Panc1 (cell line): ENCODE results near the gene LIPE. TPM values are rescaled to one million over a fixed set of nuclear protein-coding genes. Genes with fewer than 3 reads are reported as not detected.

ENCODE experiments used
- ATAC-seq: fragments of 200-7000 bp; cut with Tn5 transposase; 2 replicates; pipeline ENCODE4 v1.9.1; 2020; ENCODE audit warnings: mild to moderate bottlenecking, moderate library complexity
- BruUV-seq: library from RNA; stranded (reverse); fragments of 400-500 nt; replicated peaks from 2 replicates; lab custom pipeline; 2021; lab: Mats Ljungman, UMichigan
- CTCF ChIA-PET: fragments of 300-600 bp; sonication (Branson Sonifier 250); formaldehyde crosslinking; loops from one replicate; lab custom pipeline; 2022; ENCODE audit warnings: antibody characterized with exemption; lab: Charles Lee
- POLR2A ChIA-PET: fragments of 300-600 bp; sonication (Branson Sonifier 250); formaldehyde crosslinking; loops from one replicate; lab custom pipeline; 2022; ENCODE audit warnings: antibody characterized with exemption; lab: Charles Lee
- DNase-seq: peaks from one replicate; pipeline ENCODE4 v3.0.0-alpha.2; 2010; ENCODE audit warnings: low read depth, low spot score
- H3K27ac ChIP-seq: 2 replicates; pipeline ENCODE4 v1.5.1; 2011; ENCODE audit warnings: mild to moderate bottlenecking, low read length, inconsistent platforms
- H3K27me3 ChIP-seq: fragments of 200-500 bp; sonication (Bioruptor generic); 2 replicates; pipeline ENCODE4 v1.6.0; 2014; ENCODE audit warnings: low read length, inconsistent platforms; ENCODE audit not compliant: control insufficient read depth, insufficient read depth
- H3K36me3 ChIP-seq: fragments of 200-500 bp; sonication (Bioruptor generic); 2 replicates; pipeline ENCODE4 v1.5.1; 2014; ENCODE audit warnings: inconsistent platforms, mild to moderate bottlenecking, low read length, moderate library complexity; ENCODE audit not compliant: control insufficient read depth, insufficient read depth
- H3K4me1 ChIP-seq: 2 replicates; pipeline ENCODE4 v1.5.1; 2011; ENCODE audit warnings: inconsistent platforms, mild to moderate bottlenecking, low read length, moderate library complexity; ENCODE audit not compliant: control insufficient read depth, insufficient read depth
- H3K4me3 ChIP-seq, 2 experiments: 2 replicates each; pipeline ENCODE4 v1.5.1; 2011 to 2012; ENCODE audit warnings: low read depth in 2 of 2, low read length in 2 of 2, mild to moderate bottlenecking in 2 of 2, inconsistent platforms in 1 of 2, moderate library complexity in 1 of 2
- H3K9me3 ChIP-seq: fragments of 200-500 bp; sonication (Bioruptor generic); 2 replicates; pipeline ENCODE4 v1.5.1; 2014; ENCODE audit warnings: low read depth, mild to moderate bottlenecking, inconsistent platforms, low read length, moderate library complexity; ENCODE audit not compliant: control insufficient read depth, insufficient read depth
- CTCF ChIP-seq: fragments of 450-650 bp; IDR thresholded peaks from 2 replicates; pipeline ENCODE4 v1.5.1; 2017; ENCODE audit warnings: mild to moderate bottlenecking
- POLR2AphosphoS5 ChIP-seq: IDR thresholded peaks from 2 replicates; pipeline ENCODE4 v1.6.1; 2012; ENCODE audit warnings: mild to moderate bottlenecking, low read depth, low read length, moderate library complexity
- REST ChIP-seq, 2 experiments: IDR thresholded peaks; 2 replicates each; pipeline ENCODE4 v1.6.1; 2011 to 2012; ENCODE audit warnings: low read depth in 2 of 2, control low read depth in 1 of 2, low read length in 1 of 2, mild to moderate bottlenecking in 1 of 2, moderate library complexity in 1 of 2; ENCODE audit not compliant: insufficient read depth in 1 of 2
- SIN3A ChIP-seq: IDR thresholded peaks from 2 replicates; pipeline ENCODE4 v1.6.1; 2012; ENCODE audit warnings: low read depth, mild to moderate bottlenecking, low read length, moderate library complexity, borderline replicate concordance; ENCODE audit not compliant: insufficient read depth
- TCF7L2 ChIP-seq: IDR thresholded peaks from 2 replicates; pipeline ENCODE4 v1.6.1; 2011; ENCODE audit warnings: mild to moderate bottlenecking, low read depth, low read length, inconsistent platforms
- in situ Hi-C: cut with HindIII; loops from 2 replicates; pipeline ENCODE4 v1.10.0; 2016; ENCODE audit warnings: low sequenced_read_pairs, low pct_unique_long_range_greater_than_20kb
- intact Hi-C: fragments of 100-400 bp; cut with micrococcal nuclease; formaldehyde crosslinking; loops from one replicate; pipeline ENCODE4 v1.10.0; 2022; ENCODE audit not compliant: unreplicated experiment
- total RNA-seq: library from RNA; stranded (reverse); gene quantifications from one replicate; pipeline ENCODE4 v1.2.1, GENCODE V29; 2021; ENCODE audit not compliant: unreplicated experiment

Gene LIPE
- total RNA-seq, 1 experiment from 2014 or later, result 3.4 TPM

- ATAC-seq (no peak), DNase-seq (no peak)
- TF ChIP-seq TCF7L2, result no peak
- TF ChIP-seq CTCF, result no peak
- no peak for TF ChIP-seq SIN3A
- TF ChIP-seq POLR2AphosphoS5, result no peak
- TF ChIP-seq REST (IDR thresholded peaks at IDR 0.05; ENCODE audit: insufficient read depth in 1 of 2, low read depth in 2 of 2, low read length in 1 of 2), result no peak
- intact Hi-C loops, result no loop called here
- POLR2A ChIA-PET, result no interaction called here
- no TSS peak for BruUV-seq
- CTCF ChIA-PET, result no interaction called here
- H3K27ac ChIP-seq, result no peak overlapping the region
- H3K4me3 ChIP-seq, result no peak overlapping the region
- H3K27me3 ChIP-seq, result no peaks in the 10 kb centered on the region
- no peaks in the 10 kb centered on the region for H3K36me3 ChIP-seq
- H3K9me3 ChIP-seq, result no peaks in the 10 kb centered on the region
- H3K4me1 ChIP-seq, result no peaks in the 10 kb centered on the region
- in situ Hi-C loops, result no loop called here
These were observed 63.4 kb downstream of the LIPE start for GRCh38 chr19:42363614-42364346.

- Histone ChIP-seq H3K4me3 (no peak overlapping the region), H3K27ac (no peak overlapping the region), H3K9me3 (no peaks in the 10 kb centered on the region), H3K27me3 (no peaks in the 10 kb centered on the region), H3K4me1 (no peaks in the 10 kb centered on the region), H3K36me3 (no peaks in the 10 kb centered on the region)
- ChIA-PET POLR2A (no interaction called here), CTCF (interaction anchor here (0.7 kb wide), 1 partner anchor 396 kb away, joined by 6 read pairs; no protein-coding TSS in a partner anchor)
- in situ Hi-C loops (no loop called here), intact Hi-C loops (no loop called here)
- BruUV-seq, result no TSS peak
- ATAC-seq (no peak), DNase-seq (no peak)
- TF ChIP-seq REST (IDR thresholded peaks at IDR 0.05; ENCODE audit: insufficient read depth in 1 of 2, low read depth in 2 of 2, low read length in 1 of 2) (no peak), CTCF (no peak), SIN3A (no peak)
These were observed 64.2 kb downstream of the LIPE start for GRCh38 chr19:42362891-42363440.
